IPS-NIHi11 (cell line): Measurements from ENCODE around the gene KLHL29.

Experiments
- DNase-seq: peaks from one replicate; pipeline ENCODE4 v3.0.0; 2012; ENCODE audit warnings: mixed read lengths, low spot score

The KLHL29 gene

GRCh38 chr2:23571085-23571484 lies 186.1 kb downstream of the KLHL29 start:
- no peak for DNase-seq

DNA sequence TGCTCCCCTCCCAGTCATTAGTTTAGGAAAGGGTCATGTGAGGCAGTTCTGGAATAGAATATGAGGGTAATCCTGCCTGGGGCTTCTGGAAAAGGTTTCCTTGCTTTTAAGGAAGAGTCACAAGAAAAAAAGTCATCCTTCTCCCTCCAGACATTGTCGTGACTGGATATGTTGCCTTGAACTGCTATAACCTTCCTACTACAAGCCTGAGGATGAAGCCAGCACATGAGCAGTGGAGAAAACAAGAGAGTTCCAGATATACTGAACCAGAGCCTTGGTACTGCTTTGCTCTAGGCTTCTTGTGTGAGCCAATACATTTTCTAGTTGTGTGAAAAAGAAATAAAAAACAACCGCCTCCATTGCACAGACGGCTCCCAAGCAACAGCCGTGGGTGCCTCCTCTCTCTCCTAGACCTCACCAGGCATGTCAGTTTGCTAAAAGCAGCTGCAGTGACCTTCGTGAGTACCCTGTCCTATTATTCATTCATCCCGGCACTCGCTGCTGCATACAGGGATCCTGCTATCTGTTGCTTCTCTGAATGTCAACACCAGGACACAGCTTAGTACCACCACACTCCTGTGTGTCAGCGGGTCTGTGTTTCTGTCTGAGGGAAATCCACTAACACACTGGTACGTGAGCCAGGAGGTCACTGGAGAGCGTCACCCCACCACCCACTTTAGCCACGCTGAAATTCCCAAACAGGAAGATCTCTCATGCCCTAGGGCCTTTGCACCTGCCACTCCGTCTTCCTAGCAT lies 186.7 kb downstream of the KLHL29 start:
- DNase-seq: no peak

- peak; percentile 74 for DNase-seq
These were observed 190.1 kb downstream of the KLHL29 start for GRCh38 chr2:23574919-23575654.

DNA sequence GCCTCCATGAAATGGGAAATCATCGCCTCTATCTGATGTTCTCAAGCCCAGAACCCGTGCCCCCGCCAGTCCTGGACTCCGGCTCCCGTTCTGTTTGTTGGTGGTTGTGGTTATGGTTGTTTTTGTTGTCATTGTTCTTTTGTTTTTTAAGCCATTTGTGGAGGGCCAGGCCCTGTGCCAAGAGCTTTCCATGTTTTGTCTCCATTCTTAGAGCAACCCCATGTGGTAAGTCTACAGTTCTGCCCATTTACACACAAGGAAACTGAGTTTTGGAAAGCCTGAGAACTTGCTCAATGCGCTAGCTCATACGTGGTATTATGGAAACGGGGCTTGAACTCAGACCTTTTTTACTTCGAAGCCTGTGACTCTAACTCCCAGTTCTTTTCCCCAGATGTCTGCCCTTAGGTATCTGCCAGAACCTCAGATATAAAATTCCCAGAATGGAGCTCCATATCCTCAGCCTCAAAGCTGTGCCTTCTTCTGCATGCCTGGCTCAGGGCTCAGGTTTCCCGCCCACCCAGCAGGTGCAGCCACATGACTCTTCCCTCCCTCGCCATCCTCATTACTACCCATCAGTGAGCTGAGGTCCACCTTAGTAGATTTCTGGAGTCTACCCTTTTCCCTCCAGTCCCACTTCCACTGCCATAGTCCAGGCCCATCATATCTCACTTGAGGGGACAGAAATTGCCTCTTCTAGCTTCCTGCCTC lies 194.1 kb downstream of the KLHL29 start:
- no peak for DNase-seq

GRCh38 chr2:23579674-23580073 lies 194.7 kb downstream of the KLHL29 start:
- no peak for DNase-seq

DNA sequence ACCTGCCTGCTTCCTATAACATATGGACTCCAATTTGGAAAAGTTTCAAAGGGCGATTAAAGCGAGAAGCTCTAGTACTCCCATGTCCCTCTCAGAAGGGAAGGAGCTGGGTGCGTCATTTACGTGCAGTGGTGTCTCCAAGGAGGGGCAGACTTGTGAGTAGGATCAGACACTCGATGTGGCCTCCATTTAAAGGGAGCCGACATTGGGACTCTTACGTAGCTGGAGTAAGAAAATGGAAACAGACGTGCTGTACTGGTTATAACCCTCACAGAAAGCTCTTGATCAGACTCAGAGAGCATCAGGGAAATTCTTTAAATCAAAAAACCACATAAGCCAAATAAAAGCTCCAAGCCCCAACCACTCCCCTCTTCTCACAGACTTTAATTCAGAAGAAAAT lies 198.5 kb downstream of the KLHL29 start:
- DNase-seq: no peak

- no peak for DNase-seq
These were observed 199.2 kb downstream of the KLHL29 start for GRCh38 chr2:23584054-23584745.

DNA sequence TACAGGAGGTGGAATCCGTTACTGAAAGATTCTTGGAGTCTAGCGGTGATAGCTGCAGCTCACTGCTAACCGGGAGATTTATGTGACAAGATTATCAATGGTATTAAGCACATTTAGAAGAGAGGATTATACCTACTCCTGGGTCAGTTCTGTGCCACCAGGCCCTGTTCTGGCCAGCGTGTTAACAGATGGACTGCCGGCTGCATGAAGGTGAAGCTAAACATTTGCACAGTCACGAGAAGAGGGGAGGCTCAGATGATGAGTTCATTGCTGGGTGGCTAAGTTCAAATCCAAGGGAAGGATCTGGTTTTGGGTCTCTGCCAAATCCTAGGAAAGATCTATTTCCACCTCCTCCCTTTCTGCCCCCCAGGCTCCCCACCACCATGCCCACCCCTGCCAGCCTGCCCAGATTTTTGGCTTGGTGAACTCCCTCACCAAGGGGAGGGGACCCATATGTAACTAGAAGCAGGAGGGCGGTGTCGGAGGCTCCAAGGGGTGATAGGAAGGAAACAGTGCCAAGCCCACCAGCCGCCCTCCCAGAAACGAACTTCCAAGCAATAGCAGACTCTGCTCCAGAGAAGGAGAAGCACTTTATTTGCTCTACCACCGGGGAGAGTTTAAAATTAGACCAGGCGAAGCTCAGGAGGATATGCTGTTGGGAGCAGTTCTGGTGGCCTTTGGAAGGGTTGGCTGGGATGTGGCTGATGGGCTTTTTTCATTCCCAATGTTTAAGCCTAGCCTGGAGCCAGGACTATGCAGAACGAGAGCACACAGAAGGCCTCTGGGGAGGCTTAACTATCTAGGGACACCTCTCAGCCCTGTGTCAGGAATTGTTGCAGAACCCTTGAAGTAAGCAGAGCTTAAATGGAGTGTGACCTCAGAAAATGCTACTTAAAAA lies 200.5 kb downstream of the KLHL29 start:
- no peak for DNase-seq

GRCh38 chr2:23586741-23587306 lies 201.8 kb downstream of the KLHL29 start:
- DNase-seq: no peak

DNA sequence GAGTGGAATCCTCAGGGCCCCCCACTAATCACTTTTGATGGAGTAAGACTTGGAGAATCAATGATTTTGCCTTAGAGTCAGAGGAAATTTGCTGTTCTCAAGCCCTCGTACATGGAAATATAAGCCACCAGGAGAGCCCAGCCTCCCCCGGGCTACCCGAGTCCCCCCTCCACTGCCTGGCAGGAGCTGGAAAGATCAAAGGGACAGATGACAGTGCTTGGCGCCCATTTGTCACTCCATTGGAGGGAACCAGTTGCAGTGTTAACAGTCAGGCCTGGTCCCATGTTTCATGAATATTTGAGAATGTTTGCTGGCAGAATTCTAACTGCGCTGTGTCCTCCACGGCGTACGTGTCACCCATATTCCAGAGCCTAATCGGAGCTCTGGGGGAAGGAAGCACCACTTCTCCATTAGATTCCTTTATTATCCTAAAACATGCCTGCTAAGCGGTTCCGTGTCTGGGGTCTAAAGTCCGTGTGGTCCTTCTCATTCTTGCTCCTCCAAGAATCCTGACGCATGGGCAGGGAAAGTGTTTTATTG lies 202.4 kb downstream of the KLHL29 start:
- DNase-seq: no peak

GRCh38 chr2:23588106-23588505 lies 203.1 kb downstream of the KLHL29 start:
- DNase-seq: no peak

DNA sequence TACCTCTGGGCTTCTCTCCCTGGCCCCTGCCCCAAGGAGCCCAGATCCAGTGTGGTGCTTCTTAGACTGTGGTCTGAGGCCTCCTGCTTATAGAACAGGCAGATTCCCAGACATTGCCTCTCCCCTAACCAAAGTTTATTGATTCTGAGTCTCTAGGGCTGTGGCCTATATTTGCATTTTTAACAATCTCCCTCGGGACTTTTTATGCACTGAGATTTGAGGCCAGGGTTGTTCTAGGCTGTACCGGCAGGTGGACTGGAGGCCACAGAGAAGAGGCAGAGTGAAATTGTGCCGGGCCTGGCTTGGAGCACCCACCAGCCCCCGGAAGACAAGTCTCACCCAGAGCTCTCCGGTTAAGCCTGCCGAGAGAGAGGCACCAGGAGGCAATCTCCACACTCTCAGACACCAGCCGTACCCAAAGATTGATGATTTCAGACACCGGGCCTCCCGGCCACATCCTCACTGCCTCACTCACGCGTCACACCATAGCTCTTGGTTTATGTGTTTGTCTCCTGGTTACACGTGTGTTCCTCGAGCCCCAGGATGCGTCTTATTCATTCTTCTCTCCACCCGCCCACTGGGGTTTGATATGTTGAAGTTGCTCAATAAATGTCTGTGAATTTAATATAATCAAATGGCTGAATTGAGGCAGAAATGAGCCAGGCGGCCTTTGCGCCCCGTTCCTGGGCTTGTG lies 203.7 kb downstream of the KLHL29 start:
- no peak for DNase-seq

DNA sequence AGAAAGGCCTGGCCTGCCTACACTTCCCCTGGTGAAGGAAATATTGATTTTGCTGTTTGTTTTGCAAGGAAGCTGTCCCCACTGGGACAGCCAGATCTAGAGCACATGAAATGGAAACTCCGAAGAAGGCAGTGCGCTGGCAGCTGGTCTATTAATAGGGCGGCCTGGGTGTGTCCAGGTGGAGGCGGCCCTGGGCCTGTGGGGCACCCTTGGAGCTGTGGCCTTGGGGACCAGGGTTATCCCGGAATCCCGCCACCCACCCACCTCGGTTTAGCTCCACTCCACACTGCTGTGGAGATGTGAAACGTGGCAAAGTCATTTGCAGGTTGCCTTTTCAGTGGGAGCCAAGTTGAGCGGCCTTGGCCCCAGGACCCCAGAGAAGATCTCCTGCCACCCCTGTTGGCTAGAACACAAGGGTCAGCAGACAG lies 204.3 kb downstream of the KLHL29 start:
- DNase-seq: no peak

DNA sequence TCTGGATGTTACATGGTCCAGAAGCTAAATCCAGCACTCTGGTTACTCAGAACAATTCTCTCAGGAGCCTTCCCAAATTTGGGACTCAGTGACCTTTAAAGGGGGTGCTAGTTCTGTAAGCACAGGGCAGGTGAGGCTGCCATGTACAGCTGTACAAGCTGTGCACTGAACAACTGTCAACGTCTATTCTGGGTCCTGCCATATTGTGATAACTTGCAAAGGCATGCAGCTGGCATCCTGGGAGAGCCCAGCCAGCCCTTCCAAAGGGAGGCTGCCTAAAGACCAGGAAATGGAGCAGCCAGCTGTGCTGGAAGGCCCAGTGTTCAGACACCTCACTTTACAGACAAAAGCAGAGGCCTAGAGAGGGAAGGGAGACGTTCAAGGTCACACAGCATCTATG lies 204.8 kb downstream of the KLHL29 start:
- no peak for DNase-seq

GRCh38 chr2:23590241-23590869 lies 205.4 kb downstream of the KLHL29 start:
- no peak for DNase-seq

DNA sequence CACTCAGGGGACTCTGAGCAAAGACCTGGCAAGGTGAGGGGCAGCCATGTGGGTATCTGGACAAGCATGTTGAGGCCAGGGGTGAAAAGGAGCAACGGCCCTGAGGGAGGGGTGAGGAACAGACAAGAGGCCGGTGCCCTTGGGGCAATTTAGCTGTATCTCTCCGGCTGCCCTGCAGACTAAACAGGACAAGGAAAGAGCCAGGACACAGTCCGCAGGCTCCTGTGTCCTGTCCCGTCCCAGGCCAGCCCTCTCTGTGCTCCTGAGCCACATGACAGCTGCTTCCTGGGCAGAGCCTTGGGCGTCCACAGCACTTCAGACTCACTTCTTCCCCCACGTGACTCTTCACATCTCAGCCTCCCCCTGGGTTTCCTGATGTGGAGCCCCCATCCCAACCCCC lies 206.1 kb downstream of the KLHL29 start:
- no peak for DNase-seq

- no peak for DNase-seq
These were observed 207.2 kb downstream of the KLHL29 start for GRCh38 chr2:23592061-23592685.

DNA sequence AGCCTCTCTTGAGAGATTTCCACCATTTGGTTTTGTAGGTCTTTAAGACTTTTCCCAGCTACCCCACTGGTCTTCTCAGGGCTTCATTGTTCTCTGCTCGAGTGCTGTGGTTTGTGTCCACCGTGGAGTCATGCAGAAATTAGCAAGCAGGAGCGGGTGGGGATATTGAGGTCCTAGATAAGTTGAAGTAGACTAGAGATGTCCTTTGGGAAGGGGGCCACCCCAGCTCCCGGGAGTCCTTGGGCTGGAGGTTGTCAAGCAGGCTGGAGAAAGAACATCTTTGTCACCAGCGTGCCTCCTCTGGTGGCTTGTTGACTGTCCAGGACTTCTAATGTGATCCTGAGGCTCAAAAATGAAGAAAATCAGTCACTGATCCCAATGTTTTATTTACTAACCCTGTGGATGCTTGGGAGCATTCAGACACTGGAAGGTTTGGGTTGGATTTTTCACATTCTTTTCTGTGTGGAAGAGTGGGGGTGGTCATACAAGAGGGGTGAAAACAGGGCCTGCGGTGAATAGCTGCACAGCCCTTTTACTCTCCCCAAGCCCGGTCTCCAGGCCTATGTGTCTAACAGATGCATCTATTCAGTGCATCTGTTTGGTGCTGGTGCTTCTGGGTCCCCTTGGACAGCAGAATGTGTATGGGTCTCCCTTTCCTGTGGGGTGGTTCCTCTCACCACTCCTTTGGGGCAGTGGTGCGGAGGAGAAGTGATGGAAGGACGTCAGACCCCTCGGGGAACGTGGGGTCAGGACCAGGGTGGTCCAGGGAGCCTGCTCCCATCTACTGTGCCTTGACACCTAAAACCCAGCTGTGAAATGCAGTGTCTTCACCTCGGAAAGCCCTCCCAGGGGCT lies 208.1 kb downstream of the KLHL29 start:
- no peak for DNase-seq
